ENCODE results near the gene SKAP2. TPM values are rescaled to one million over a fixed set of nuclear protein-coding genes. Genes with fewer than 3 reads are reported as not detected.
A peak's percentile ranks its signal among the peaks of the same experiment; 100 is the strongest.

The SKAP2 gene
- polyA plus RNA-seq, 1 donor from 2014 or later: 3.6 TPM

GRCh38 chr7:26865094-26865388, 651 bp upstream of the SKAP2 start:
- no peak for TF ChIP-seq POLR2AphosphoS5 (IDR thresholded peaks at IDR 0.05)
- TF ChIP-seq SMC3 (conservative IDR thresholded peaks at IDR 0.05; ENCODE audit: poor library complexity): no peak
- TF ChIP-seq MXI1 (conservative IDR thresholded peaks at IDR 0.05; ENCODE audit: poor library complexity, severe bottlenecking): no peak
- no peak for TF ChIP-seq RAD21 (conservative IDR thresholded peaks at IDR 0.05)
- no peak for TF ChIP-seq EP300 (conservative IDR thresholded peaks at IDR 0.05; ENCODE audit: poor library complexity, severe bottlenecking)
- no peak for TF ChIP-seq CTCF (IDR thresholded peaks at IDR 0.05; ENCODE audit: poor library complexity, severe bottlenecking)
- no peak for TF ChIP-seq TAF1 (IDR thresholded peaks at IDR 0.05; ENCODE audit: low read depth)
- TF ChIP-seq EZH2 (IDR thresholded peaks at IDR 0.05; ENCODE audit: borderline replicate concordance, insufficient read depth, low read length, poor library complexity, severe bottlenecking): no peak
- TF ChIP-seq REST (IDR thresholded peaks at IDR 0.05; ENCODE audit: borderline replicate concordance): no peak

GRCh38 chr7:26863518-26864308, 677 bp downstream of the SKAP2 start:
- Histone ChIP-seq H3F3A (ENCODE audit: insufficient read depth, low read length, poor library complexity, severe bottlenecking) (no peaks in the 10 kb centered on the region), H3K36me3 (ENCODE audit: insufficient read depth, low read length) (no peaks in the 10 kb centered on the region), H3K9me2 (ENCODE audit: insufficient read depth, low read length) (no peaks in the 10 kb centered on the region), H2AFZ (ENCODE audit: low read depth, low read length) (no peak overlapping the region), H3K27me3 (ENCODE audit: insufficient read depth, low read depth, low read length) (peaks cover 73% of the 10 kb centered on the region), H3K27ac (ENCODE audit: low read length) (no peak overlapping the region), H3K9ac (ENCODE audit: low read length) (peak overlapping the region; percentile 63), H3K9me3 (ENCODE audit: low read length) (no peaks in the 10 kb centered on the region), H3K79me2 (replicated peaks; ENCODE audit: insufficient read depth, low read length) (no peaks in the 10 kb centered on the region), H3K4me3 (ENCODE audit: low read length) (peak overlapping the region; percentile 69), H3K4me2 (ENCODE audit: low read length) (no peak overlapping the region), H4K20me1 (ENCODE audit: insufficient read depth) (no peaks in the 10 kb centered on the region)
- TF ChIP-seq TAF1 (IDR thresholded peaks at IDR 0.05; ENCODE audit: low read depth) (peak; percentile 40), EP300 (conservative IDR thresholded peaks at IDR 0.05; ENCODE audit: poor library complexity, severe bottlenecking) (no peak), REST (IDR thresholded peaks at IDR 0.05; ENCODE audit: borderline replicate concordance) (no peak), MXI1 (conservative IDR thresholded peaks at IDR 0.05; ENCODE audit: poor library complexity, severe bottlenecking) (no peak), CTCF (IDR thresholded peaks at IDR 0.05; ENCODE audit: poor library complexity, severe bottlenecking) (no peak), SMC3 (conservative IDR thresholded peaks at IDR 0.05; ENCODE audit: poor library complexity) (no peak), RAD21 (conservative IDR thresholded peaks at IDR 0.05) (no peak), POLR2AphosphoS5 (IDR thresholded peaks at IDR 0.05) (no peak)

More at GRCh38 chr7:26865094-26865388, 651 bp upstream of the SKAP2 start:
- no peaks in the 10 kb centered on the region for H3F3A ChIP-seq (ENCODE audit: insufficient read depth, low read length, poor library complexity, severe bottlenecking)
- no peaks in the 10 kb centered on the region for H3K9me3 ChIP-seq (ENCODE audit: low read length)
- H3K27ac ChIP-seq (ENCODE audit: low read length): no peak overlapping the region
- H3K9ac ChIP-seq (ENCODE audit: low read length): peak overlapping the region; percentile 63
- peak overlapping the region; percentile 69 for H3K4me3 ChIP-seq (ENCODE audit: low read length)
- H3K27me3 ChIP-seq (ENCODE audit: insufficient read depth, low read depth, low read length): peaks cover 60% of the 10 kb centered on the region
- H3K9me2 ChIP-seq (ENCODE audit: insufficient read depth, low read length): no peaks in the 10 kb centered on the region
- no peaks in the 10 kb centered on the region for H3K36me3 ChIP-seq (ENCODE audit: insufficient read depth, low read length)
- H2AFZ ChIP-seq (ENCODE audit: low read depth, low read length): no peak overlapping the region
- H3K4me2 ChIP-seq (ENCODE audit: low read length): peak overlapping the region; percentile 52
- no peaks in the 10 kb centered on the region for H3K79me2 ChIP-seq (replicated peaks; ENCODE audit: insufficient read depth, low read length)
- H4K20me1 ChIP-seq (ENCODE audit: insufficient read depth): no peaks in the 10 kb centered on the region
